GM20000 (cell line): ENCODE results near the gene GAA.

ENCODE experiments used
- DNase-seq: peaks from one replicate; pipeline ENCODE4 v3.0.0; 2012; ENCODE audit warnings: low spot score
- TF ChIP-seq, protein P1 (sequence below): IDR thresholded peaks from 2 replicates; pipeline ENCODE4 v1.5.1; 2012; ENCODE audit warnings: mild to moderate bottlenecking, control low read depth; ENCODE audit errors: extremely low read depth, missing control alignments

The GAA gene

GRCh38 chr17:80106176-80106575, 4.8 kb downstream of the GAA start:
- TF ChIP-seq, protein P1, sequence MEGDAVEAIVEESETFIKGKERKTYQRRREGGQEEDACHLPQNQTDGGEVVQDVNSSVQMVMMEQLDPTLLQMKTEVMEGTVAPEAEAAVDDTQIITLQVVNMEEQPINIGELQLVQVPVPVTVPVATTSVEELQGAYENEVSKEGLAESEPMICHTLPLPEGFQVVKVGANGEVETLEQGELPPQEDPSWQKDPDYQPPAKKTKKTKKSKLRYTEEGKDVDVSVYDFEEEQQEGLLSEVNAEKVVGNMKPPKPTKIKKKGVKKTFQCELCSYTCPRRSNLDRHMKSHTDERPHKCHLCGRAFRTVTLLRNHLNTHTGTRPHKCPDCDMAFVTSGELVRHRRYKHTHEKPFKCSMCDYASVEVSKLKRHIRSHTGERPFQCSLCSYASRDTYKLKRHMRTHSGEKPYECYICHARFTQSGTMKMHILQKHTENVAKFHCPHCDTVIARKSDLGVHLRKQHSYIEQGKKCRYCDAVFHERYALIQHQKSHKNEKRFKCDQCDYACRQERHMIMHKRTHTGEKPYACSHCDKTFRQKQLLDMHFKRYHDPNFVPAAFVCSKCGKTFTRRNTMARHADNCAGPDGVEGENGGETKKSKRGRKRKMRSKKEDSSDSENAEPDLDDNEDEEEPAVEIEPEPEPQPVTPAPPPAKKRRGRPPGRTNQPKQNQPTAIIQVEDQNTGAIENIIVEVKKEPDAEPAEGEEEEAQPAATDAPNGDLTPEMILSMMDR: no peak
- DNase-seq: no peak

DNA sequence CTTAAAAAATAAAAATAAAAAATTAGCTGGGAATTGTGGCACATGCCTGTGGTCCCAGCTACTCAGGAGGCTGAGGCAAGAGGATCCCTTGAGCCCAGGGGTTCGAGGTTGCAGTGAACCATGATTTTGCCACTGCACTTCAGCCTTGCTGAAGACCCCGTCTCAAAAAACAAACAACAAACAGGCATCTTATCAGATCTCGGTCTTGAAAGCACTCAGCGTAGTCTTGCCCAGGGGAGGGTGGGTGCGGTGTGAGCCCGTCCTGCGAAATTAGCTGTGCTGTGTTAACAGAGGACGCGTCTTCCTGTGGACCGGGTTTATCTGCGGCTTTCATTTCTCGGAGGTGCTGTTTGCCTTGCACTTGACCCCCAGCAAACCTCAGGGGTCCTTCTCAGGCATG, 5.4 kb downstream of the GAA start:
- TF ChIP-seq, protein P1: no peak
- DNase-seq: no peak

GRCh38 chr17:80107231-80108021, 6.0 kb downstream of the GAA start:
- no peak for DNase-seq

DNA sequence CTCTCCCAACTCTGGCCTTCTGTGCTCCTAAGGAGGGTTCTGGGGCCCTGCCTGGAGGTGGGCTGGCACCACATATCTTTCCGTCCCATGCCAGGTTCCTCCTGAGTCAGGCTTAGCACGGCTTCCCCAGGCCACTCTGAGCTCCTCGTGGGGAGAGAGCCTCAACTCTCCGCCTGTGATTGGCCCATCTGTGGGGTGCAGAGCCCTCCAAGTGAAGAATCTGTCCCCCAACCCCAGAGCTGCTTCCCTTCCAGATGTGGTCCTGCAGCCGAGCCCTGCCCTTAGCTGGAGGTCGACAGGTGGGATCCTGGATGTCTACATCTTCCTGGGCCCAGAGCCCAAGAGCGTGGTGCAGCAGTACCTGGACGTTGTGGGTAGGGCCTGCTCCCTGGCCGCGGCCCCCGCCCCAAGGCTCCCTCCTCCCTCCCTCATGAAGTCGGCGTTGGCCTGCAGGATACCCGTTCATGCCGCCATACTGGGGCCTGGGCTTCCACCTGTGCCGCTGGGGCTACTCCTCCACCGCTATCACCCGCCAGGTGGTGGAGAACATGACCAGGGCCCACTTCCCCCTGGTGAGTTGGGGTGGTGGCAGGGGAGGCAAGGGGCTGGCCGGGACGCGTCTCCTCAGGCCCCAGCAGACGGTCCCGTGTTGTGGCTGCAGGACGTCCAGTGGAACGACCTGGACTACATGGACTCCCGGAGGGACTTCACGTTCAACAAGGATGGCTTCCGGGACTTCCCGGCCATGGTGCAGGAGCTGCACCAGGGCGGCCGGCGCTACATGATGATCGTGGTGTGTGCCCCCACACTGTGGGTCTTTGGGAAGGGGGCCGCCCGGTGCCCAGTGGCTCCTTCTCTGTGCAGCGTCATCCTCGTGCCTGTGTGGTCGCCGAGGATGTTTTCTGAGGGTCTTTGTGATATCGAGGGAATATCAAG, 6.9 kb downstream of the GAA start:
- no peak for DNase-seq
- TF ChIP-seq, protein P1: no peak

More at GRCh38 chr17:80107231-80108021, 6.0 kb downstream of the GAA start:
- TF ChIP-seq, protein P1: no peak

DNA sequence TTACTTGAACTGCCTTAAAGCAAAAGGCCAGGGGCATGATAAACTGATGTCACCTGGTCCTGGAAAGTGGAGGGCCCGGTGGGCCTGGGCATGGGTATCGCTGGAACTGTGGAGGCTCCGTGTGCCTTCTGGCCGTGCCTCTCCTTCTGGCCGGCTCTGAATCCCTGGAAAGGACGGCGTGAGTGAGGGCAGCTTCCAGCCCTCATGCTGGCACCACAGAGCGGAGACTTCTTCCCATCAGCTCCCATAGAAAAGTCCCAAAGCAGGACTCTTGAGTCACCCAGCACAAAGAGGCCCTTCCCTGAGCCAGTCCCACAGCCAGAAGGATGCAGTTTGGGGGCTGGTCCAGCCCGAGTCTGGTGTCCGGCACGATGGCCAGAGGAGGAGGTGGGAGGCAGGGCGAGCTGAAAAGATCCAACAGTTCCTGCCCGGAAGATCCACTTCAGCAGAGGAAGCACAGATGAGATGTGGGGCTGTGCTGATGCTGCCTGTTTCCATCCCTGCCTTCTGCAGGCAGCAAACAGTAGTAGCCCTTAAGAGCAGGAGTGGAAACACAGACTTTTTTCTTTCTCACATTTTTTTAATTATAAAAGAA, 7.8 kb downstream of the GAA start:
- no peak for DNase-seq
- TF ChIP-seq, protein P1: no peak

DNA sequence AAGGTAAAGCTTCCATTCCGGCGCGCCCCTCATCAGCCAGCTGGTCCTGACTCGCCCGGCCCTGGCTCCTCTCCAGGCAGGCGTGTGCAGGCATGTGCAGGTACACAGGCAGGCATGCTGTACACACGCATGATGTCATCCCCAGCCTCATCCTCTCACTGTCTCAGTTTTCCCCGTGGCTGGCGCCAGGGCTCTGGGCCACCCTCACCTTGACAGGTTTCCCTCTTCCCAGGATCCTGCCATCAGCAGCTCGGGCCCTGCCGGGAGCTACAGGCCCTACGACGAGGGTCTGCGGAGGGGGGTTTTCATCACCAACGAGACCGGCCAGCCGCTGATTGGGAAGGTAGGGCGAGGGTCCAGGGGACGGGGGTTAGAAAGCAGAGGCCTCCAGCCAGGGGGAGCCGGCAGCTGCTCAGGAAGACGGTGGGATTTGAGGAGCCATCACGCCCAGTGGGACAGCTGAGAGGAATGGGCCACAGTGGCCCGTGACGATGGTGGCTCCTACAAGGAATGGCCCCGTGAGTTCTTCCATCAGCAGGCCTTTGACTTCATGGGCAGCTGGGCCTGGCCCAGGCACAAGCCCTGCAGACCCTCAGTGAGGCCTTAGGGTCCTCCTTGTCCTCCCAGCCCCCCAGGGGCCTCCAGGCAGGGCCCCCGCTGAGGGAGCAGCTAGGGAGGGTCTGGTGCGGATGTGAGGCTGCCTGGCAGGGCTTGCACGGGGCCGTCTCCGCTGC, 8.5 kb downstream of the GAA start:
- TF ChIP-seq, protein P1: no peak
- no peak for DNase-seq
